ENCODE data around the gene ICAM3.
A peak's percentile ranks its signal among the peaks of the same experiment; 100 is the strongest.

- peak; percentile 55 for TF ChIP-seq POLR2AphosphoS5 (IDR thresholded peaks at IDR 0.05; ENCODE audit: borderline replicate concordance, low read depth, low read length)
- TF ChIP-seq EZH2 (IDR thresholded peaks at IDR 0.05): no peak
- no peak for TF ChIP-seq FOXP2 (optimal IDR thresholded peaks at IDR 0.05; ENCODE audit: control extremely low read depth, extremely low read length, insufficient read depth)
These were observed 49.5 kb upstream of the ICAM3 start for GRCh38 chr19:10388957-10389356.
